ENCODE measurements around the gene TAS2R16. TPM values are rescaled to one million over a fixed set of nuclear protein-coding genes. Genes with fewer than 3 reads are reported as not detected.

Gene TAS2R16
- total and polyA plus RNA-seq, 2 donors (not counting 1 experiment from before 2014, with no cell fraction given), result not detected

DNA sequence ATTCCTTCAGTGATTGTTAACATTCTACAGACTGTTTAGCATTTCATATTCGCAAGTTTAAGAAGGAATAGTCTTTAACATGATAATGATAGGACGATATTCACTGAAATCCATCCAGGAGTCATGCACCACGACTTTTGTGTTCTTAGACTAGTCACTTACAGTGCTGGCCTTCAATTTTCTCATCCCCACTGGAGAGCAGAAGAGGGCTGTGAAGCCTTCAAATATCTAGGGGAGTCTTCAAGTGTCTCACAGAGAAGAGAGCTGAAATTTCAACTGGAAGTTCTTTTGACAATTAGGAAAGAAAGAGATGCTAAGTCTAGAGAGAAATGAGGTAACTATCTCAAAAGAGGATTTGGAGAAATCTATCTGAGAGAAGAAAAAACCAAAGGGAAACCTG is 43.8 kb upstream of the TAS2R16 start:
- H3K9me3 ChIP-seq (ENCODE audit: control insufficient read depth, insufficient read depth, low read depth, low read length), result no peaks in the 10 kb centered on the region
- no peak overlapping the region for H3K4me3 ChIP-seq (replicated peaks in 1 of 4; ENCODE audit: control extremely low read depth in 1 of 4, insufficient read depth in 1 of 4, low read depth in 3 of 4, low read length in 4 of 4)
- no peak overlapping the region for H2AFZ ChIP-seq (ENCODE audit: low read length)
- no peaks in the 10 kb centered on the region for H3K27me3 ChIP-seq (ENCODE audit: control insufficient read depth, insufficient read depth, low read length)
- no peaks in the 10 kb centered on the region for H3K4me1 ChIP-seq (ENCODE audit: control insufficient read depth, extremely low read depth, insufficient read depth, low read length)
- no peak for DNase-seq (ENCODE audit: low read depth in 2 of 2)
- no peaks in the 10 kb centered on the region for H4K20me1 ChIP-seq (ENCODE audit: control insufficient read depth, extremely low read depth, insufficient read depth, low read length)
- no peaks in the 10 kb centered on the region for H3K79me2 ChIP-seq (ENCODE audit: control insufficient read depth, insufficient read depth, low read length)
- no peak overlapping the region for H3K4me2 ChIP-seq (ENCODE audit: extremely low read depth, insufficient read depth, low read length)
- no peak overlapping the region for H3K27ac ChIP-seq (ENCODE audit: insufficient read depth, low read length)
- H3K36me3 ChIP-seq (ENCODE audit: control insufficient read depth, insufficient read depth, low read length), result no peaks in the 10 kb centered on the region
- TF ChIP-seq EZH2 (IDR thresholded peaks at IDR 0.05; ENCODE audit: low read length, missing control alignments), result no peak
- TF ChIP-seq, protein P1, sequence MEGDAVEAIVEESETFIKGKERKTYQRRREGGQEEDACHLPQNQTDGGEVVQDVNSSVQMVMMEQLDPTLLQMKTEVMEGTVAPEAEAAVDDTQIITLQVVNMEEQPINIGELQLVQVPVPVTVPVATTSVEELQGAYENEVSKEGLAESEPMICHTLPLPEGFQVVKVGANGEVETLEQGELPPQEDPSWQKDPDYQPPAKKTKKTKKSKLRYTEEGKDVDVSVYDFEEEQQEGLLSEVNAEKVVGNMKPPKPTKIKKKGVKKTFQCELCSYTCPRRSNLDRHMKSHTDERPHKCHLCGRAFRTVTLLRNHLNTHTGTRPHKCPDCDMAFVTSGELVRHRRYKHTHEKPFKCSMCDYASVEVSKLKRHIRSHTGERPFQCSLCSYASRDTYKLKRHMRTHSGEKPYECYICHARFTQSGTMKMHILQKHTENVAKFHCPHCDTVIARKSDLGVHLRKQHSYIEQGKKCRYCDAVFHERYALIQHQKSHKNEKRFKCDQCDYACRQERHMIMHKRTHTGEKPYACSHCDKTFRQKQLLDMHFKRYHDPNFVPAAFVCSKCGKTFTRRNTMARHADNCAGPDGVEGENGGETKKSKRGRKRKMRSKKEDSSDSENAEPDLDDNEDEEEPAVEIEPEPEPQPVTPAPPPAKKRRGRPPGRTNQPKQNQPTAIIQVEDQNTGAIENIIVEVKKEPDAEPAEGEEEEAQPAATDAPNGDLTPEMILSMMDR (conservative IDR thresholded peaks at IDR 0.05 in 1 of 2, IDR thresholded peaks at IDR 0.05 in 1 of 2; ENCODE audit: low read depth in 1 of 2, low read length in 2 of 2), result no peak
- no peak overlapping the region for H3K9ac ChIP-seq (ENCODE audit: insufficient read depth, low read length)

DNA sequence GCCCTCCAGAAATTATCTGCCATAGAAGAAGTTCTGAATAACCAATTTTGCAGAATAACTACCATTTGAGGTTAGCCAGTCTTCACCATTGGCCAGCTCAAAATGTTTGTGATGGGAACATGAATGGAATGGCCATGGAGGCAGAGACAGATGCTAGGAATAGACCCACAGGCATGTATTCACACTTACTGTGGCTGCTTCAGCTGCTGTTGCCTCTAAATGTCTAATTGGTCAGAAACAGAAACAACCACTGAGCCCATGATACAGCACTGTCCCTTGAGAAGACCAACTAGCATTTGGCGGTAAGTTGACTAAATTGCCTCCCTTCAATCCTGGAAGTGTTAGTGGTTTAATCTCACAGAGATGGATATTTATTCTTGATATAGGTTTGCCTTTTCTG is 38.6 kb upstream of the TAS2R16 start:
- Histone ChIP-seq H3K9ac (ENCODE audit: insufficient read depth, low read length) (no peak overlapping the region), H3K4me1 (ENCODE audit: control insufficient read depth, extremely low read depth, insufficient read depth, low read length) (no peaks in the 10 kb centered on the region), H3K36me3 (ENCODE audit: control insufficient read depth, insufficient read depth, low read length) (no peaks in the 10 kb centered on the region), H2AFZ (ENCODE audit: low read length) (no peak overlapping the region), H3K79me2 (ENCODE audit: control insufficient read depth, insufficient read depth, low read length) (no peaks in the 10 kb centered on the region), H3K27ac (ENCODE audit: insufficient read depth, low read length) (no peak overlapping the region), H3K27me3 (ENCODE audit: control insufficient read depth, insufficient read depth, low read length) (no peaks in the 10 kb centered on the region), H3K4me3 (replicated peaks in 1 of 4; ENCODE audit: control extremely low read depth in 1 of 4, insufficient read depth in 1 of 4, low read depth in 3 of 4, low read length in 4 of 4) (no peak overlapping the region), H4K20me1 (ENCODE audit: control insufficient read depth, extremely low read depth, insufficient read depth, low read length) (no peaks in the 10 kb centered on the region), H3K9me3 (ENCODE audit: control insufficient read depth, insufficient read depth, low read depth, low read length) (no peaks in the 10 kb centered on the region), H3K4me2 (ENCODE audit: extremely low read depth, insufficient read depth, low read length) (no peak overlapping the region)
- no peak for TF ChIP-seq EZH2 (IDR thresholded peaks at IDR 0.05; ENCODE audit: low read length, missing control alignments)
- TF ChIP-seq, protein P1 (conservative IDR thresholded peaks at IDR 0.05 in 1 of 2, IDR thresholded peaks at IDR 0.05 in 1 of 2; ENCODE audit: low read depth in 1 of 2, low read length in 2 of 2), result no peak
- DNase-seq (ENCODE audit: low read depth in 2 of 2), result no peak

DNA sequence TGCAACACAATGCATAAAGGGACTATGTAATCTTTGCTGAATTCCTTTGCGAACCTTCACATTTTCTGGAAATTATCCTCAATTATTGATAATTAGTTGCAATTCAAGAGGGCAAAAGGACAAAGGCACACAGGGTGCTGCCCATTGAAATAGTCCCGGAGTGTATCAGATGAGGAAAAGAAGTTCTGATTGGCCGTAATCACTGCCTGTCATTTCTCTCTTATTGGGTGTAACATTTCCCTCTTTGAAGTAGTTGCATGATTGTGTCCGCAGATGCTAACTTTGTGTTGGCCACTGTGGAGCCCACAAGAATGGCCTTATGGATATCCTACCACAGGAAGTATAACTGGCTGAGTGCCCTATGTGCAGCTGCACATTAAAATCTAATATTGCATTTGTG is 35.1 kb upstream of the TAS2R16 start:
- H3K9ac ChIP-seq (ENCODE audit: insufficient read depth, low read length), result no peak overlapping the region
- DNase-seq (ENCODE audit: low read depth in 2 of 2), result no peak
- no peak overlapping the region for H3K27ac ChIP-seq (ENCODE audit: insufficient read depth, low read length)
- H3K4me3 ChIP-seq (replicated peaks in 1 of 4; ENCODE audit: control extremely low read depth in 1 of 4, insufficient read depth in 1 of 4, low read depth in 3 of 4, low read length in 4 of 4), result no peak overlapping the region
- no peaks in the 10 kb centered on the region for H3K27me3 ChIP-seq (ENCODE audit: control insufficient read depth, insufficient read depth, low read length)
- TF ChIP-seq, protein P1 (conservative IDR thresholded peaks at IDR 0.05 in 1 of 2, IDR thresholded peaks at IDR 0.05 in 1 of 2; ENCODE audit: low read depth in 1 of 2, low read length in 2 of 2), result no peak
- no peak for TF ChIP-seq EZH2 (IDR thresholded peaks at IDR 0.05; ENCODE audit: low read length, missing control alignments)
- H2AFZ ChIP-seq (ENCODE audit: low read length), result no peak overlapping the region
- H3K36me3 ChIP-seq (ENCODE audit: control insufficient read depth, insufficient read depth, low read length), result no peaks in the 10 kb centered on the region
- H3K9me3 ChIP-seq (ENCODE audit: control insufficient read depth, insufficient read depth, low read depth, low read length), result no peaks in the 10 kb centered on the region
- no peaks in the 10 kb centered on the region for H3K4me1 ChIP-seq (ENCODE audit: control insufficient read depth, extremely low read depth, insufficient read depth, low read length)
- no peaks in the 10 kb centered on the region for H4K20me1 ChIP-seq (ENCODE audit: control insufficient read depth, extremely low read depth, insufficient read depth, low read length)
- no peak overlapping the region for H3K4me2 ChIP-seq (ENCODE audit: extremely low read depth, insufficient read depth, low read length)
- H3K79me2 ChIP-seq (ENCODE audit: control insufficient read depth, insufficient read depth, low read length), result no peaks in the 10 kb centered on the region
